HEK293 (cell line): ENCODE measurements around the gene SULT1A2.
"Not testable (repeated sequence)": the region's sequence is repeated elsewhere in the genome, so short reads cannot be mapped to it uniquely, and the experiment has no call there.

ENCODE experiments used
- CTCF ChIA-PET: fragments of 350-600 bp; formaldehyde crosslinking; extraction: SDS; loops from one replicate; lab custom pipeline; 2021; ENCODE audit warnings: antibody characterized with exemption; lab: Yijun Ruan, JAX
- POLR2A ChIA-PET: fragments of 300-600 bp; formaldehyde crosslinking; extraction: SDS; loops from one replicate; lab custom pipeline; 2020; ENCODE audit warnings: antibody characterized with exemption, inconsistent platforms; lab: Yijun Ruan, JAX
- H3K27ac ChIP-seq: fragments of 200-500 bp; sonication (Bioruptor generic); 2 replicates; pipeline ENCODE4 v1.5.1; 2014; ENCODE audit warnings: low read depth, low read length, control low read depth, inconsistent platforms; ENCODE audit errors: extremely low read depth
- H3K36me3 ChIP-seq, 2 experiments: fragments of 200-500 bp in 1 of 2; sonication (Bioruptor generic) in 1 of 2; 1 replicate in 1 of 2; 2 replicates in 1 of 2; pipeline ENCODE4 v1.5.1; 2014 to 2017; ENCODE audit warnings: inconsistent platforms in 2 of 2, low read length in 2 of 2; ENCODE audit not compliant: control insufficient read depth in 2 of 2, insufficient read depth in 1 of 2
- H3K4me1 ChIP-seq: fragments of 200-500 bp; sonication (Bioruptor generic); 2 replicates; pipeline ENCODE4 v1.5.1; 2014; ENCODE audit warnings: mild to moderate bottlenecking, low read length, inconsistent platforms; ENCODE audit not compliant: control insufficient read depth, insufficient read depth
- H3K4me3 ChIP-seq: 2 replicates; pipeline ENCODE4 v1.5.1; 2011; ENCODE audit warnings: low read depth, mild to moderate bottlenecking, control low read depth, low read length, moderate library complexity
- H3K9me3 ChIP-seq: fragments of 200-500 bp; sonication (Bioruptor generic); 2 replicates; pipeline ENCODE4 v1.5.1; 2014; ENCODE audit warnings: low read depth, low read length, inconsistent platforms; ENCODE audit not compliant: control insufficient read depth, insufficient read depth
- CTCF ChIP-seq: fragments of 450-650 bp; formaldehyde crosslinking; IDR thresholded peaks from 2 replicates; pipeline ENCODE4 v1.5.1; 2016; ENCODE audit warnings: missing biosample characterization, missing genetic modification characterization
- OVOL3 ChIP-seq: fragments of 450-650 bp; formaldehyde crosslinking; IDR thresholded peaks from 2 replicates; pipeline ENCODE4 v1.5.1; 2016; ENCODE audit warnings: missing biosample characterization, missing genetic modification characterization
- ZBTB26 ChIP-seq: fragments of 450-650 bp; formaldehyde crosslinking; optimal IDR thresholded peaks from 2 replicates; pipeline ENCODE3; 2016; ENCODE audit warnings: missing biosample characterization, mild to moderate bottlenecking, missing genetic modification characterization
- ZBTB8A ChIP-seq: fragments of 450-650 bp; formaldehyde crosslinking; IDR thresholded peaks from 2 replicates; pipeline ENCODE4 v1.5.1; 2016; ENCODE audit warnings: missing biosample characterization, missing genetic modification characterization
- ZEB2 ChIP-seq: fragments of 450-650 bp; formaldehyde crosslinking; IDR thresholded peaks from 2 replicates; pipeline ENCODE4 v1.5.1; 2016; ENCODE audit warnings: missing biosample characterization, missing genetic modification characterization
- ZNF121 ChIP-seq: fragments of 450-650 bp; formaldehyde crosslinking; IDR thresholded peaks from 2 replicates; pipeline ENCODE4 v1.5.1; 2016; ENCODE audit warnings: missing biosample characterization, missing genetic modification characterization
- ZNF449 ChIP-seq: fragments of 450-650 bp; formaldehyde crosslinking; IDR thresholded peaks from 2 replicates; pipeline ENCODE4 v1.5.1; 2017; ENCODE audit warnings: missing biosample characterization, mild to moderate bottlenecking, missing genetic modification characterization, moderate library complexity
- ZNF621 ChIP-seq: fragments of 450-650 bp; formaldehyde crosslinking; IDR thresholded peaks from 2 replicates; pipeline ENCODE4 v1.5.1; 2017; ENCODE audit warnings: missing biosample characterization, missing genetic modification characterization
- ZNF658 ChIP-seq: fragments of 450-650 bp; formaldehyde crosslinking; IDR thresholded peaks from 2 replicates; pipeline ENCODE4; 2016; ENCODE audit warnings: missing biosample characterization, missing genetic modification characterization
- ZNF670 ChIP-seq: fragments of 450-650 bp; formaldehyde crosslinking; IDR thresholded peaks from 2 replicates; pipeline ENCODE4 v1.5.1; 2016; ENCODE audit warnings: missing biosample characterization, missing genetic modification characterization, low read depth
- ZNF768 ChIP-seq: fragments of 450-650 bp; formaldehyde crosslinking; IDR thresholded peaks from 2 replicates; pipeline ENCODE4 v1.5.1; 2018; ENCODE audit warnings: missing biosample characterization, mild to moderate bottlenecking, missing genetic modification characterization
- ZSCAN18 ChIP-seq: fragments of 450-650 bp; formaldehyde crosslinking; IDR thresholded peaks from 2 replicates; pipeline ENCODE4 v1.5.1; 2016; ENCODE audit warnings: missing biosample characterization, missing genetic modification characterization
- ZSCAN30 ChIP-seq: fragments of 450-650 bp; IDR thresholded peaks from 2 replicates; pipeline ENCODE4 v1.5.1; 2018; ENCODE audit warnings: missing biosample characterization, mild to moderate bottlenecking, missing genetic modification characterization, moderate library complexity
- TF ChIP-seq, protein P1 (sequence below): fragments of 450-650 bp; formaldehyde crosslinking; IDR thresholded peaks from 2 replicates; pipeline ENCODE4 v1.5.1; 2016; ENCODE audit warnings: missing biosample characterization, missing genetic modification characterization

The SULT1A2 gene

GRCh38 chr16:28608867-28609596, 12.2 kb upstream of the SULT1A2 start:
- TF ChIP-seq ZBTB8A (0 out of 2 replicates have a peak, but pooled peaks have one; percentile 25), ZBTB26 (peak; percentile 15), ZNF449 (tag by site-specific recombination) (peak; percentile 77)
- POLR2A ChIA-PET, CTCF ChIA-PET, H3K4me3 ChIP-seq, H3K9me3 ChIP-seq, H3K4me1 ChIP-seq: not testable (repeated sequence)
- H3K27ac ChIP-seq: peak overlapping the region; percentile 50; the same call in 1 of the 2 replicates
- H3K36me3 ChIP-seq: peaks cover 3 to 35% of the 10 kb centered on the region in 2 experiments; a peak in 2 of 3 replicates

GRCh38 chr16:28608496-28608808, 11.6 kb upstream of the SULT1A2 start:
- CTCF ChIA-PET: interaction anchor here (0.7 kb wide), 1 partner anchor 29 kb away, joined by 3 read pairs; no protein-coding TSS in a partner anchor
- H3K4me3 ChIP-seq, H3K27ac ChIP-seq, H3K4me1 ChIP-seq, H3K9me3 ChIP-seq, POLR2A ChIA-PET: not testable (repeated sequence)
- H3K36me3 ChIP-seq: peaks cover 3 to 39% of the 10 kb centered on the region in 2 experiments; a peak in 2 of 3 replicates

DNA sequence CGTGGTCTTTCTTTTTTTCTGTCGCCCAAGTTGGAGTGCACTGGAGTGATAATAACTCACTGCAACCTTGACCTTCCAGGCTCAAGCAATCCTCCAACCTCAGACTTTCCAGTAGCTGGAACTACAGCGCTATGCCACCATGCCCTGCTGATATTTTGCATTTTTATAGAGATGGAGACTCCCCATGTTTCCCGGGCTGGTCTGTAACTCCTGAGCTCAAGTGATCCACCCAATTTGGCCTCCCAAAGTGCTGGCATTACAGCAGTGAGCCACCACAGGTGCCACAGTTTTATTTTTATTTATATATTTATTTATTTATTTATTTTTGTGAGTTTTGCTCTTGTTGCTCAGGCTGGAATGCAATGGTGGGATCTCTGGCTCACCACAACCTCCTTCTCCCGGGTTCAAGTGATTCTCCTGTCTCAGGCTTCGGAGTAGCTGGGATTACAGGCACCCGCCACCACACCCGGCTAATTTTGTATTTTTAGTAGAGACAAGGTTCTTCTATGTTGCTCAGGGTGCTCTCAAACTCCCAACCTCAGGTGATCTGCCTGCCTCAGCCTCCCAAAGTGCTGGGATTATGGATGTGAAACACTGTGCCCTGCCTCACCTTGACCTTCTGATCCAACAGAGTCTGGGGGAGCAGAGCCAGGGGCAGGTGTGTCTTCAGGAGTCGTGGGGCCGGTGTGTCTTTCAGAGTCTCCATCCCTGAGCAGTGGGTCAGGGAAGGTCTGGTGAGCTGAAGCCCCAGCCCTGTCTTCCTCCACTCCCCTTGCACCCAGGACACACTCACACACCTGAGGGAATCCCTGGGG, 11.0 kb upstream of the SULT1A2 start:
- peaks cover 3 to 39% of the 10 kb centered on the region in 2 experiments; a peak in 2 of 3 replicates for H3K36me3 ChIP-seq
- H3K9me3 ChIP-seq, H3K27ac ChIP-seq, POLR2A ChIA-PET, H3K4me1 ChIP-seq, H3K4me3 ChIP-seq: not testable (repeated sequence)
- CTCF ChIA-PET: interaction anchor here (0.7 kb wide), 1 partner anchor 28 kb away, joined by 3 read pairs; no protein-coding TSS in a partner anchor

GRCh38 chr16:28607116-28607623, 10.3 kb upstream of the SULT1A2 start:
- no peaks in the 10 kb centered on the region for H3K4me1 ChIP-seq
- POLR2A ChIA-PET: no interaction called here
- H3K9me3 ChIP-seq: no peaks in the 10 kb centered on the region
- no peak overlapping the region for H3K27ac ChIP-seq
- no peak overlapping the region for H3K4me3 ChIP-seq
- H3K36me3 ChIP-seq: peaks cover 3 to 39% of the 10 kb centered on the region in 2 experiments; a peak in 2 of 3 replicates
- CTCF ChIA-PET: no interaction called here
- TF ChIP-seq ZNF768 (tag by site-specific recombination) (no peak), ZNF449 (tag by site-specific recombination) (no peak), OVOL3 (tag by site-specific recombination) (no peak), ZNF621 (no peak), CTCF (no peak), ZEB2 (no peak), ZNF121 (tag by site-specific recombination) (no peak), ZSCAN18 (tag by site-specific recombination) (no peak), ZNF670 (no peak), ZSCAN30 (tag by site-specific recombination) (no peak), ZNF658 (tag by site-specific recombination) (no peak)
- TF ChIP-seq, protein P1, sequence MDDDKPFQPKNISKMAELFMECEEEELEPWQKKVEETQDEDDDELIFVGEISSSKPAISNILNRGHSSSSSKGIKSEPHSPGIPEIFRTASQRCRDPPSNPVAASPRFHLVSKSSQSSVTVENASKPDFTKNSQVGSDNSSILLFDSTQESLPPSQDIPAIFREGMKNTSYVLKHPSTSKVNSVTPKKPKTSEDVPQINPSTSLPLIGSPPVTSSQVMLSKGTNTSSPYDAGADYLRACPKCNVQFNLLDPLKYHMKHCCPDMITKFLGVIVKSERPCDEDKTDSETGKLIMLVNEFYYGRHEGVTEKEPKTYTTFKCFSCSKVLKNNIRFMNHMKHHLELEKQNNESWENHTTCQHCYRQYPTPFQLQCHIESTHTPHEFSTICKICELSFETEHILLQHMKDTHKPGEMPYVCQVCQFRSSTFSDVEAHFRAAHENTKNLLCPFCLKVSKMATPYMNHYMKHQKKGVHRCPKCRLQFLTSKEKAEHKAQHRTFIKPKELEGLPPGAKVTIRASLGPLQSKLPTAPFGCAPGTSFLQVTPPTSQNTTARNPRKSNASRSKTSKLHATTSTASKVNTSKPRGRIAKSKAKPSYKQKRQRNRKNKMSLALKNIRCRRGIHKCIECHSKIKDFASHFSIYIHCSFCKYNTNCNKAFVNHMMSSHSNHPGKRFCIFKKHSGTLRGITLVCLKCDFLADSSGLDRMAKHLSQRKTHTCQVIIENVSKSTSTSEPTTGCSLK (tag by site-specific recombination): no peak
